ENCODE results near the gene GET4.

The GET4 gene

DNA sequence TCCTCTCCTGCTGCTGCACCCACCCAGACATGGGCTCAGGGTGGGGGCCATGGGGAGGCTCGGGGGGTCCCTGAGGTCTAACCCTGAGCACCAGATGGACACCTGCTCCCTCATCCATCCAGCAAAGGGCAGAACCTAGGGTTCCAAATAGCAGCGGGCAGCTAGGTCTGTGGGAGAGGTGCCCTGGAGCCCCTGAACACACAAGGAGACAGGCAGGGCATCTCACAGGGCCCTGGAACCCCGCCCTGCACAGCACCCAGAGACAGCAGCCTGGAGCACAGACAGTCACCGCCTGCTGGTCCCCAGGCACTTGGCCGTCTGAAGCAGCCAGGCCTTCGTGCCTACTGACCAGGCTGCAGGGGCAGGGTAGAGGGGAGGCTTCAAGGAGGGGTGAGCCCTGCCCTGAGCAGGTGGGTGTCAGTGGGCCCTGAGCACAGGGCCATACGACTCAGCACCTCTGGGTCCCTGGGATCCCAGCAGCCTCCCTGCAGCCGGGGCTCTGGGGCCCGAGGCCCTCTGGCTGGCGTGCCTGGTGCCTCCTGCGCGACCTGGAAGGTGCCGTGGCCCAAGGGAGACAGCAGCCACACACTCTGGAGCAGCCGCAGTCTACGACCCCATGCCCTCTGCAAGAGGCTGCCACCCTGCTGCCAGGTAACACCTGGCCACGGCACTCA is 38.3 kb downstream of the GET4 start:
- no peaks in the 10 kb centered on the region for H3K9me3 ChIP-seq (ENCODE audit: control insufficient read depth, low read length)
- H3K4me3 ChIP-seq (ENCODE audit: insufficient read depth, low read depth, low read length), result no peak overlapping the region
- no peaks in the 10 kb centered on the region for H3K36me3 ChIP-seq (ENCODE audit: control insufficient read depth, insufficient read depth, low read length)
- 92 to 93% methylated on average over 16 of the region's 16 CpGs for WGBS, 2 experiments
- H3K27me3 ChIP-seq (ENCODE audit: control insufficient read depth, insufficient read depth, low read length, poor library complexity, severe bottlenecking), result peaks cover 12% of the 10 kb centered on the region
- H3K4me1 ChIP-seq (ENCODE audit: control insufficient read depth, insufficient read depth, low read length), result no peaks in the 10 kb centered on the region
- H3K27ac ChIP-seq (ENCODE audit: insufficient read depth, low read depth, low read length, poor library complexity, severe bottlenecking), result no peak overlapping the region

DNA sequence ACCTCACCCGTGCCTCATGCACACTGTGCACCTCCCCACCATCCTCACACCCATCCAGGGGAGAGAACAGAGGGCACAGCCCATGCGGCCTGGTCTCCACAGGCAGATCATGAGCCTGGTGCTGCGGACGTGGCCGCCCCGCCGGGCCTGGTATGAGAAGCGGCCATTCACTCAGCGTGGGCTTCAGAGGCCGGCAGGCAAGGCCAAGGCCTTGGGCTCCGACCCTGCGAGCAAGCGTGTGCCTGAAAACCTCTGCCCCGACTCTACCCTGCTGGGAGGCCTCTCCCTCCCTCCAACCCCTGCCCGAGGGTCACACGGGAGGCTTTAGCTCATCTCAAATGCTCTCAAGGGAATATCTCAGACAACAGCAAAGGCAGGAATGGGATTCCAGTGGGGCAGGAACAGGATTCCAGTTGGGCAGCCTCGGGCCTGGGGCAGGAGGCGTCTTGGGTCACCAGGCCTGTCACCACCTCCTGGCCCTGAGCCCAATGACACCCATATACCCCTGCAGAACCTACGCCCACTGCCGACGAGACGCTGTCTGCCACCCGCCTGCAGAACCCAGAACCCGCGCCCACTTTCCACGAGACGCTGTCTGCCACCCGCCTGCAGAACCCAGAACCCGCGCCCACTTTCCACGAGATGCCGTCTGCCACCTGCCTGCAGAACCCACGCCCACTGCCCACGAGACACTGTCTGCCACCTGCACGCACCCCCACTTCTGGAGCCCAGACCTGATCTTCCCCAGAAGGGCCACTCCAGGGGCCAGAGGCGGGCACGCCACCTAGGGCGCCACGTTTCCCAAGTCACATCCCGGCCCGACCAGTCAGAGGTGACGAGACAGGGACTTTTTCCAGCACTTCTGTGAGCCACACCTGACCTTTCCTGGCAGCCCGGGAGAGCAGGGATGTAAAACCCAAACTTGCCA is 39.2 kb downstream of the GET4 start:
- Histone ChIP-seq H3K4me3 (ENCODE audit: insufficient read depth, low read depth, low read length) (no peak overlapping the region), H3K9me3 (ENCODE audit: control insufficient read depth, low read length) (no peaks in the 10 kb centered on the region), H3K36me3 (ENCODE audit: control insufficient read depth, insufficient read depth, low read length) (no peaks in the 10 kb centered on the region), H3K27ac (ENCODE audit: insufficient read depth, low read depth, low read length, poor library complexity, severe bottlenecking) (no peak overlapping the region), H3K4me1 (ENCODE audit: control insufficient read depth, insufficient read depth, low read length) (no peaks in the 10 kb centered on the region), H3K27me3 (ENCODE audit: control insufficient read depth, insufficient read depth, low read length, poor library complexity, severe bottlenecking) (peaks cover 3% of the 10 kb centered on the region)
- WGBS, 2 experiments, result 86 to 87% methylated on average over 43 of the region's 43 CpGs

DNA sequence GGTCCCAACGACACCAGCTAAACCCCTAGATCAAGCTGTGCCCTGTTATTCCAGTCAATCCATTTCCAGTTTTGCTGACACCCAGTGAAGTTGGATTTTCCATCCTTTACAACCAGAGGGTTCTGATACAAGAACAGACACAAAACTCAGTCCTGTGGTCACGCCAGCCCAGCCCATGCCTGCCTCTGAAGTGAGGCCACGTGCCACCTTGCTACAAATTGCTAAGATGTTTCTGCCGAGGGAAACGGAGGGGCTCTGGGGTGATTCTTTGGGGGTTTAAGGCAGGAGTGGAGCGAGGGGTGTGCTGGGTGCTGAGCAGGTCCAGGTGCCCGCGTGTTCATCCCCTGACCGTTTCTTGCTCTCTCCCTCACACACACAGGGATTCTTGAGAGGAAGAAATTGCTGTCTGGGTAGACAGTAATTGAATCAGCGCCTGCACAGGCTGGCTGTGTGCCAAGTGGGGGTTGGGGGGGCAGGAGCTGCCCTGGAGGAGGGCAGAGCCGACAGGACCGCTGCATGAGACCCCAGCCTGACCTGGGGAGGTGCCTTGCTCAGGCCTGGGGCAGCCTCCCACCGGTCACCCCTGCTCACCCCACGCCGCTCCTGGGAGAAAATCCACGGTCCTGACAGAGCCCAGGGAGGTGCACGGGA is 40.1 kb downstream of the GET4 start:
- WGBS, 2 experiments, result 90 to 91% methylated on average over 17 of the region's 17 CpGs
- Histone ChIP-seq H3K9me3 (ENCODE audit: control insufficient read depth, low read length) (no peaks in the 10 kb centered on the region), H3K27ac (ENCODE audit: insufficient read depth, low read depth, low read length, poor library complexity, severe bottlenecking) (no peak overlapping the region), H3K36me3 (ENCODE audit: control insufficient read depth, insufficient read depth, low read length) (no peaks in the 10 kb centered on the region), H3K4me3 (ENCODE audit: insufficient read depth, low read depth, low read length) (no peak overlapping the region), H3K4me1 (ENCODE audit: control insufficient read depth, insufficient read depth, low read length) (no peaks in the 10 kb centered on the region), H3K27me3 (ENCODE audit: control insufficient read depth, insufficient read depth, low read length, poor library complexity, severe bottlenecking) (no peaks in the 10 kb centered on the region)

DNA sequence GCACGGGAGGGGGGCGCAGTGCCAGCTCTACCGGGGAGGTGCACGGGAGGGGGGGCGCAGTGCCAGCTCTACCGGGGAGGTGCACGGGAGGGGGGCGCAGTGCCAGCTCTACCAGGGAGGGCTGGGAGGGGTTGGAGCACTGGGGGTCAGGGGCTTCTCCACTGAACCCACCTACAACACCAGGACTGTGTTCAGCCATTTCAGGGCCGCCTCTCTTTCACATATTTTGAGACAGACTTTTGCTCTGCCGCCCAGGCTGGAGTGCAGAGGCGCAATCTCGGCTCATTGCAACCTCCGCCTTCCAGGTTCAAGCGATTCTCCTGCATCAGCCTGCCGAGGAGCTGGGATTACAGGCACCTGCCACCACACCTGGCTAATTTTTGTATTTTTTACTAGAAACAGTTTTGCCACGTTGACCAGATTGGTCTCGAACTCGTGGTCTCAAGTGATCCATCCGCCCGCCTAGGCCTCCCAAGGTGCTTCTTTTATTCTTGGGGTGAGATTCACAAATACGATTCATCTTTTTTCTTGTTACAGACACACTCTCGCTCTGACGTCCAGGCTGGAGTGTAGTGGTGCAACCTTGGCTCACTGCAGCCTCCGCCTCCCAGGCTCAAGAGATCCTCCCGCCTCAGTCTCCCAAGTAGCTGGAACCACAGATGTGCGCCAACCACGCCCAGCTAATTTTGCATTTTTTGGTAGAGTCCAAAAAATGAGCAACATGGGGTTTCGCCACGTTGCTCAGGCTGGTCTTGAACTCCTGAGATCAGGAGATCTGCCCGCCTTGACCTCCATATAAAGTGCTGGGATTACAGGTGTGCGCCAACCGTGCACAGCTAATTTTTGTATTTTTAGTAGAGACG is 41.1 kb downstream of the GET4 start:
- H3K4me3 ChIP-seq (ENCODE audit: insufficient read depth, low read depth, low read length), result no peak overlapping the region
- no peaks in the 10 kb centered on the region for H3K4me1 ChIP-seq (ENCODE audit: control insufficient read depth, insufficient read depth, low read length)
- no peaks in the 10 kb centered on the region for H3K36me3 ChIP-seq (ENCODE audit: control insufficient read depth, insufficient read depth, low read length)
- H3K9me3 ChIP-seq (ENCODE audit: control insufficient read depth, low read length), result no peaks in the 10 kb centered on the region
- no peaks in the 10 kb centered on the region for H3K27me3 ChIP-seq (ENCODE audit: control insufficient read depth, insufficient read depth, low read length, poor library complexity, severe bottlenecking)
- WGBS, 2 experiments, result 93 to 95% methylated on average over 30 of the region's 33 CpGs
- H3K27ac ChIP-seq (ENCODE audit: insufficient read depth, low read depth, low read length, poor library complexity, severe bottlenecking), result no peak overlapping the region

DNA sequence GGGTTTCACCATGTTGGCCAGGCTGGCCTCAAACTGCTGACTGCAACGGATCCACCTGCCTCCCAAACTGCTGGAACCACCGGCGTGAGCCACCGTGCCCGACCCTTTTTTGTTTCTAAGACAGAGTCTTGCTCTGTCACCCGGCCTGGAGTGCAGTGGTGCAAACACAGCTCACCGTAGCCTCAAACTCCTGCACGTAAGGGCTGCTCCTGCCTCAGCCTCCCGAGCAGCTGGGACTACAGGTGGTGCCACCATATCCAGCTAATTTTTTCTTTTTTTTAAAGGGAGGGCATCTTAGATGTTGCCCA is 41.7 kb downstream of the GET4 start:
- Histone ChIP-seq H3K27me3 (ENCODE audit: control insufficient read depth, insufficient read depth, low read length, poor library complexity, severe bottlenecking) (no peaks in the 10 kb centered on the region), H3K36me3 (ENCODE audit: control insufficient read depth, insufficient read depth, low read length) (no peaks in the 10 kb centered on the region), H3K4me3 (ENCODE audit: insufficient read depth, low read depth, low read length) (no peak overlapping the region), H3K4me1 (ENCODE audit: control insufficient read depth, insufficient read depth, low read length) (peaks cover 4% of the 10 kb centered on the region), H3K27ac (ENCODE audit: insufficient read depth, low read depth, low read length, poor library complexity, severe bottlenecking) (no peak overlapping the region), H3K9me3 (ENCODE audit: control insufficient read depth, low read length) (no peaks in the 10 kb centered on the region)
- WGBS, 2 experiments, result 89% methylated on average over 9 of the region's 9 CpGs

DNA sequence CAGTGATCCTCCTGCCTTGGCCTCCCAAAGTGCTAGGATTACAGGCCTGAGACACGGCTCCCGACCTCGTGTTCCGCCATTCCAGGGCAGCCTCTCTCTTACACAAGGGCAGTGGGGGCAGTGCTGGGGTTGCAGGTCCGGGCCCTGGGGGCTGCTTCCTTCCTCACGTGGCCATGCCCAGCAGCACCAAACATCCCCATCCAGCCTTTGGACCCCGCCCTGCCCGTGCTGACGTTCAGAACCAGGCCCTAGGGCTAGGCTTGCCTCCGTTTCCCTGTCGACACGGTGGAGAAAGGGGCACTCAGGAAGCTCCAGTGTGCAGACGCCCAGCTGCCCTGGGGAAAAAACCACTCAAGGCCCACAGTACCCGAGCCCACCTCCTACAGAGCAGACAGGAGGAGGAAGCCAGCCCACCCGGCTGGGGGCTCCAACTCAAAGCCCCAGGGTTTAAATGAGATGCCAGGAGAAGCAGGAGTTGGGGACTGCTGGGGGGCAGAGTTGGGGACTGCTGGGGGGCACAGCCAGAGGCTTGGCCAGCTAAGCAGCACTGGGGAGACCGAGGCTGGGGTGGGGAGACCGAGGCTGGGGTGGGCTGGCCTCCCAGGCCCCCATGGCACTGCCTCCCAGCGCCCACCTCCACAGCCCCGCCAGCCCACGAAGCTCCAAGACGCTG is 42.2 kb downstream of the GET4 start:
- H3K9me3 ChIP-seq (ENCODE audit: control insufficient read depth, low read length), result no peaks in the 10 kb centered on the region
- no peaks in the 10 kb centered on the region for H3K27me3 ChIP-seq (ENCODE audit: control insufficient read depth, insufficient read depth, low read length, poor library complexity, severe bottlenecking)
- H3K36me3 ChIP-seq (ENCODE audit: control insufficient read depth, insufficient read depth, low read length), result no peaks in the 10 kb centered on the region
- H3K4me3 ChIP-seq (ENCODE audit: insufficient read depth, low read depth, low read length), result no peak overlapping the region
- H3K4me1 ChIP-seq (ENCODE audit: control insufficient read depth, insufficient read depth, low read length), result peaks cover 4% of the 10 kb centered on the region
- no peak overlapping the region for H3K27ac ChIP-seq (ENCODE audit: insufficient read depth, low read depth, low read length, poor library complexity, severe bottlenecking)
- 92 to 93% methylated on average over 21 of the region's 21 CpGs for WGBS, 2 experiments

DNA sequence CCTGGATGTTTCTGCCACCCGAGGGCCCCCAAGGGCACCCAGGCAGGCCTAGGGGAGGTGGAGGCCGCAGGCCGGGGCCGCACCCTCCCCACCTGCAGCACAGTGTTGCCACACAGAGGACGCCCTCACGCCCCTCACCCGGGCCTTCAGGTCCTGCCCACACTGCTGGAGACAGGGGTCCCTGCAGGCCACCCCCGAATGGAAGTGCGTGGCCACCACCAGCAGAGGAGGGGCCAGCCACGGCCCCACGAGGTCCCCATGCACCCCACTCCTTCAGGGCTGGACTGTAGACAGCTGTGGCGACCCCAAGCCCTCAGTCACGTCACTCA is 42.7 kb downstream of the GET4 start:
- Histone ChIP-seq H3K27me3 (ENCODE audit: control insufficient read depth, insufficient read depth, low read length, poor library complexity, severe bottlenecking) (no peaks in the 10 kb centered on the region), H3K4me3 (ENCODE audit: insufficient read depth, low read depth, low read length) (no peak overlapping the region), H3K4me1 (ENCODE audit: control insufficient read depth, insufficient read depth, low read length) (peaks cover 4% of the 10 kb centered on the region), H3K36me3 (ENCODE audit: control insufficient read depth, insufficient read depth, low read length) (no peaks in the 10 kb centered on the region), H3K9me3 (ENCODE audit: control insufficient read depth, low read length) (no peaks in the 10 kb centered on the region), H3K27ac (ENCODE audit: insufficient read depth, low read depth, low read length, poor library complexity, severe bottlenecking) (no peak overlapping the region)
- WGBS, 2 experiments, result 89 to 92% methylated on average over 13 of the region's 13 CpGs

DNA sequence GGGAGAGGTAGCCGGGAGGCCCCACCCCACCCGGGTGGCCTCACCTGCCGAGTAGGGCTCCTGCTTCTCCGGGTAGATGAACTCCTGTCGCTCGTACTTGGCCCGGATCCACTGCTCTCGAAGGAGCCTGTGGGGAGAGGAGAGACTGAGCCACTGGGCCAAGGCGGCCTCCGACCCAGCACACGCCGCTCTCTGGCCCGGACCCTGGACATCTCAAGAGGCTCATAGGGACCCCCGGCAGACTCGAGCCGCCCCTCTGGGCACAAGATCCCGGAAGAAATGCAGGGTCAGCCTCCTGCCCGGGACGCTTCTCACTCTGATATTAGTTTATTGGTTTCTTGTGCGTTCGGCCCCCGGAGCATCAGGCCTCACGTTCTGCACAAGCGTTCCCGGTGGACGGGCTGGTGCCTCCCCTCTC is 43.6 kb downstream of the GET4 start:
- Histone ChIP-seq H3K4me1 (ENCODE audit: control insufficient read depth, insufficient read depth, low read length) (peaks cover 4% of the 10 kb centered on the region), H3K27ac (ENCODE audit: insufficient read depth, low read depth, low read length, poor library complexity, severe bottlenecking) (no peak overlapping the region), H3K9me3 (ENCODE audit: control insufficient read depth, low read length) (no peaks in the 10 kb centered on the region), H3K27me3 (ENCODE audit: control insufficient read depth, insufficient read depth, low read length, poor library complexity, severe bottlenecking) (no peaks in the 10 kb centered on the region), H3K36me3 (ENCODE audit: control insufficient read depth, insufficient read depth, low read length) (no peaks in the 10 kb centered on the region), H3K4me3 (ENCODE audit: insufficient read depth, low read depth, low read length) (no peak overlapping the region)
- WGBS, 2 experiments, result 91 to 93% methylated on average over 26 of the region's 26 CpGs

DNA sequence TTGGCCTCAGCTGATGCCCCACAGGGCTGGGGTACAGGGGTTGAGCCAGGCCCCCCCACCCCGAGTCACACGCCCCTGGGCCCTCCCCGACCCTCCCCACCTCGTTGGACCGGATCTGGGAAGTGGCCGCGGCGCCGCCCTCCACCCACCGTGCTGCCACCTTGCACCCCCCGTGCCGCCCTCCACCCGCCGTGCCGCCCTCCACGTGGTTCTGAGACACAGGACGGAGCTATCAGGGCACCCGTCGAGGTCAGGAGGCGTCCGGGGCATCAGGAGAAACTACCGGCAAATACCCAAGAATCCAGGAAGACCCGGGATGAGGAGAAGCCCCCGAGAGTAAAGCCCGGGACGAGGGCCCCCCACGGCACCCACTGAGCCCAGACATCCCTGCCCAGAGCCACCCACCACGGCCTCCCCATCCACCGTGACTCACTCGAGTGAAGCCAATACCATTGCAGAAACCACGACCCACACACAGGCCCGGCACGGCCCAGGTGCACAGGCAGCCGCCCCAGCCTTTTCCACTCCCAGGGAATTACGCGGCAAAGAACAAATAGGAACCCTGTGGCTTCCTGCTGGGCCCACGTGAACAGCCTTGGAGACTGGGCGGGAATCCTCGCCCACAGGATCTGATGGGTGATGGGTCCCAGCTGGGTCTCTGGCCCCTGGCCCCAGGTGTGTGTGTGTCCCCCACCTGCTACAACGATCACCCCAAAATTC is 44.2 kb downstream of the GET4 start:
- WGBS, 2 experiments, result 87 to 88% methylated on average over 40 of the region's 40 CpGs
- H3K4me1 ChIP-seq (ENCODE audit: control insufficient read depth, insufficient read depth, low read length), result peaks cover 4% of the 10 kb centered on the region
- no peak overlapping the region for H3K4me3 ChIP-seq (ENCODE audit: insufficient read depth, low read depth, low read length)
- H3K27ac ChIP-seq (ENCODE audit: insufficient read depth, low read depth, low read length, poor library complexity, severe bottlenecking), result no peak overlapping the region
- no peaks in the 10 kb centered on the region for H3K27me3 ChIP-seq (ENCODE audit: control insufficient read depth, insufficient read depth, low read length, poor library complexity, severe bottlenecking)
- no peaks in the 10 kb centered on the region for H3K9me3 ChIP-seq (ENCODE audit: control insufficient read depth, low read length)
- H3K36me3 ChIP-seq (ENCODE audit: control insufficient read depth, insufficient read depth, low read length), result no peaks in the 10 kb centered on the region
